Esophagus squamous epithelium (tissue), 5 donors: Measurements from ENCODE around the gene TTC28. TPM values are rescaled to one million over a fixed set of nuclear protein-coding genes. Genes with fewer than 3 reads are reported as not detected.

ENCODE experiments used
- DNase-seq: peaks from one replicate; lab custom pipeline; 2025; lab: John Stamatoyannopoulos, UW
- H3K27ac ChIP-seq, 4 donors: fragments of 200-600 bp; sonication (generic); one replicate each; pipeline ENCODE4 v1.5.1; 2016 to 2019; ENCODE audit warnings: mild to moderate bottlenecking in 1 of 4
- H3K27me3 ChIP-seq, 4 donors: fragments of 200-600 bp; sonication (generic); 1 replicate in 3 of 4; 2 replicates in 1 of 4; pipeline versions ENCODE4 v1.5.1 to v1.6.0; 2017 to 2021; ENCODE audit warnings: antibody characterized with exemption in 1 of 4
- H3K36me3 ChIP-seq, 3 donors: fragments of 200-600 bp; sonication (generic); one replicate each; pipeline ENCODE4 v1.5.1; 2016 to 2019
- H3K4me1 ChIP-seq, 3 donors: fragments of 200-600 bp; sonication (generic); one replicate each; pipeline ENCODE4 v1.5.1; 2017 to 2019
- H3K4me3 ChIP-seq, 4 donors: fragments of 200-600 bp; sonication (generic); 1 replicate in 3 of 4; 2 replicates in 1 of 4; pipeline ENCODE4 v1.5.1; 2016 to 2019; ENCODE audit warnings: mild to moderate bottlenecking in 2 of 4, moderate library complexity in 1 of 4
- H3K9me3 ChIP-seq, 3 donors: fragments of 200-600 bp; sonication (generic); one replicate each; pipeline ENCODE4 v1.5.1; 2016 to 2019
- POLR2A ChIP-seq, 4 donors: fragments of 450-650 bp; IDR thresholded peaks; one replicate each; pipeline ENCODE4 v1.6.1; 2017; ENCODE audit warnings: antibody characterized with exemption in 4 of 4, mild to moderate bottlenecking in 4 of 4, moderate library complexity in 3 of 4
- WGBS, 2 donors: methylation state at CpG; one replicate each; pipeline ENCODE4 v1.1.5; 2018; 5-methylcytosine and 5-hydroxymethylcytosine counted together
- intact Hi-C: fragments of 100-400 bp; cut with DNase I; formaldehyde crosslinking; loops from one replicate; pipeline ENCODE4 v1.15.0; 2022
- total RNA-seq, 4 donors: library from RNA; depleted of rRNA; stranded (reverse); fragments of >200 nt; gene quantifications; one replicate each; pipeline ENCODE4 v1.1.0, GENCODE V29; 2016
- TF ChIP-seq, protein P1 (sequence below), 6 experiments: fragments of 450-650 bp in 4 of 6; fragments of 200-600 bp in 2 of 6; sonication (generic) in 2 of 6; IDR thresholded peaks; one replicate each; pipeline ENCODE4 v1.5.1; 2016 to 2019; ENCODE audit warnings: antibody characterized with exemption in 6 of 6, mild to moderate bottlenecking in 4 of 6, moderate library complexity in 4 of 6
- donor health status: DM: yes; HTN: yes; CAD: no.

Gene TTC28
- total RNA-seq, 4 donors from 2014 or later, result 6.0 to 21.4 (median 7.7) TPM

DNA sequence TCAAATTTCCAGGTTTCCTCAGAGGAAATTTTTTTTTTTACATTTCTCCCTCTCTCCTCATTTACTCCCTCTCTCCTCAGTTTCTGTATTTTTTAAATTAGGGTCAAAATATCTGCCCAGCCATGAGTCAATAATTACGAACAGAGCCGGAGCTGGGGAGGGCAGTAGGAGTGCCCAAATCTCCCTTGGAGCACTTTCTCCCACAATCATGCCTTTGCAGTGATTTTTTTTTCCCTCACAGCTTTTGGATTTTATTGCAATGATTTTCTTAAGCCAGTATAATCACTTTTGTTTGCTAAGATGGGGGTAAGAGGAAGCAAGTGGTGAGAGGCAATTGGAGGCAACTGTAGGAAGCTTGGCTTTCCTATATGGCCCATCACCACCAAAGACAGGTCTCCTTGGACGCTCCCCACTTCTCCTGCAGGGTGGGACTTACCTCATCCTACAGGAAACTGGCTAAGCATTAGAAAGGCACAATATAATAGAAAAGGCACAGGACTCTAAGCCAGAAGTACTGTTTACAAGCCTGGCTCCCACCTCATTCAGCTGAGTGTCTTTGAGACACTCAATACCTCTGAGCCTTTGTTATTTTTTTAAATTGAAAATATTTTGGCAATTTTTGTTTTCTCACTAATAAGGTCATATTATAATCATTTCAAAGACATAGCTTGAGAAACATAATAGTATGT lies 568.0 kb downstream of the TTC28 start:
- H3K4me3 ChIP-seq, result no peak overlapping the region
- no peaks in the 10 kb centered on the region for H3K27me3 ChIP-seq
- H3K4me1 ChIP-seq, result peaks cover 0 to 37% (median 9%) of the 10 kb centered on the region in 3 donors
- 46 to 54% methylated on average over 3 of the region's 3 CpGs for WGBS, 2 donors
- no peak overlapping the region for H3K27ac ChIP-seq
- no peak for DNase-seq
- H3K9me3 ChIP-seq, result no peaks in the 10 kb centered on the region
- peaks cover 0 to 15% (median 0%) of the 10 kb centered on the region in 3 donors for H3K36me3 ChIP-seq
- intact Hi-C loops, result no loop called here
- TF ChIP-seq, protein P1, sequence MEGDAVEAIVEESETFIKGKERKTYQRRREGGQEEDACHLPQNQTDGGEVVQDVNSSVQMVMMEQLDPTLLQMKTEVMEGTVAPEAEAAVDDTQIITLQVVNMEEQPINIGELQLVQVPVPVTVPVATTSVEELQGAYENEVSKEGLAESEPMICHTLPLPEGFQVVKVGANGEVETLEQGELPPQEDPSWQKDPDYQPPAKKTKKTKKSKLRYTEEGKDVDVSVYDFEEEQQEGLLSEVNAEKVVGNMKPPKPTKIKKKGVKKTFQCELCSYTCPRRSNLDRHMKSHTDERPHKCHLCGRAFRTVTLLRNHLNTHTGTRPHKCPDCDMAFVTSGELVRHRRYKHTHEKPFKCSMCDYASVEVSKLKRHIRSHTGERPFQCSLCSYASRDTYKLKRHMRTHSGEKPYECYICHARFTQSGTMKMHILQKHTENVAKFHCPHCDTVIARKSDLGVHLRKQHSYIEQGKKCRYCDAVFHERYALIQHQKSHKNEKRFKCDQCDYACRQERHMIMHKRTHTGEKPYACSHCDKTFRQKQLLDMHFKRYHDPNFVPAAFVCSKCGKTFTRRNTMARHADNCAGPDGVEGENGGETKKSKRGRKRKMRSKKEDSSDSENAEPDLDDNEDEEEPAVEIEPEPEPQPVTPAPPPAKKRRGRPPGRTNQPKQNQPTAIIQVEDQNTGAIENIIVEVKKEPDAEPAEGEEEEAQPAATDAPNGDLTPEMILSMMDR (IDR thresholded peaks at IDR 0.05), result no peak
- TF ChIP-seq POLR2A (IDR thresholded peaks at IDR 0.05), result no peak

DNA sequence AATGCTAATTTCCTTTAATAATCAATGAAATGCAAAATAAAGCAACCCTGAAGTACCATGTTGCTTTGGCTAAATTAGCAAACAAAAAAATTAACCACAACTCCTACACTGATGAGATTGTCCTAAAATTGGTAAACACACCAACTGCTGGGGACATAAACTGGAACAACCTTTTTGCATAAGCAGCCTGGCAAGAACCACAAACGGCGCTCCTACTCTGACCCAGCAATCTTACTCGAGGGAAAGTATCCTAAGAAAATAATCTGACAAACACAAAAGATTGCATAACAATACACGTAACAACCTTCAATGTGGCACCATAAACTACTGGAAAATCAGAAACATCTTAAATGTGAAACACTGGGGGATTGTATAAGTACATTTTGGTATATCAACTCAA lies 570.8 kb downstream of the TTC28 start:
- intact Hi-C loops, result no loop called here
- no peaks in the 10 kb centered on the region for H3K27me3 ChIP-seq
- no peak for DNase-seq
- H3K4me3 ChIP-seq, result no peak overlapping the region
- no peak overlapping the region for H3K27ac ChIP-seq
- peaks cover 0 to 46% (median 5%) of the 10 kb centered on the region in 3 donors for H3K4me1 ChIP-seq
- H3K36me3 ChIP-seq, result peaks cover 0 to 26% (median 0%) of the 10 kb centered on the region in 3 donors
- WGBS, 2 donors, result 64 to 69% methylated on average over 4 of the region's 4 CpGs
- no peaks in the 10 kb centered on the region for H3K9me3 ChIP-seq
- TF ChIP-seq, protein P1 (IDR thresholded peaks at IDR 0.05), result no peak
- no peak for TF ChIP-seq POLR2A (IDR thresholded peaks at IDR 0.05)

DNA sequence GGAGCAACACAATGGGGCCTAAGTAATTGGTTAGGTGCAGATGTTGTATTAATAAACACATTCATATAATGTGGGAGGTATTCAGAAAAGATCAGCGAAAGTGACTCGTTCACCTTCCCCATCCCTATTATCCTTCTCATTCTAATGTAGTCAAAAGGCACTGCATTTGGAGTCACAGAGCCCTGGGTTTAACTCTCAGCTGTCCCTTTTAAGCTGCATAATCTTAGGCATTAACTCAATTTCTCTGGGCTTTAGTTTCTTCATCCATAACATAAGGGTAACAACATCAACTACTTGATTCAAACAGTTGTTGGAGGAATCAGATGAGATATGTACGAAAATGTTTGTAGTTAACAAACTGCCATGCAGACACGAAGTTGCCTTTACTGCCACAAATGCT lies 573.0 kb downstream of the TTC28 start:
- H3K4me3 ChIP-seq, result no peak overlapping the region
- intact Hi-C loops, result no loop called here
- peaks cover 4 to 40% (median 6%) of the 10 kb centered on the region in 3 donors for H3K4me1 ChIP-seq
- H3K9me3 ChIP-seq, result no peaks in the 10 kb centered on the region
- DNase-seq, result no peak
- no peak overlapping the region for H3K27ac ChIP-seq
- 86 to 91% methylated on average over 4 of the region's 4 CpGs for WGBS, 2 donors
- TF ChIP-seq, protein P1 (IDR thresholded peaks at IDR 0.05), result no peak
- TF ChIP-seq POLR2A (IDR thresholded peaks at IDR 0.05), result no peak
- H3K27me3 ChIP-seq, result no peaks in the 10 kb centered on the region
- peaks cover 0 to 26% (median 0%) of the 10 kb centered on the region in 3 donors for H3K36me3 ChIP-seq

- WGBS, 2 donors, result 80 to 84% methylated on average over 2 of the region's 2 CpGs
- TF ChIP-seq, protein P1 (IDR thresholded peaks at IDR 0.05), result no peak
- no peak for TF ChIP-seq POLR2A (IDR thresholded peaks at IDR 0.05)
- Histone ChIP-seq H3K4me3 (no peak overlapping the region), H3K9me3 (no peaks in the 10 kb centered on the region), H3K27ac (no peak overlapping the region), H3K27me3 (no peaks in the 10 kb centered on the region), H3K36me3 (peaks cover 0 to 26% (median 0%) of the 10 kb centered on the region in 3 donors), H3K4me1 (peaks cover 4 to 37% (median 6%) of the 10 kb centered on the region in 3 donors)
- intact Hi-C loops, result no loop called here
- no peak for DNase-seq
Observed at GRCh38 chr22:28105988-28106387, 573.7 kb downstream of the TTC28 start.

DNA sequence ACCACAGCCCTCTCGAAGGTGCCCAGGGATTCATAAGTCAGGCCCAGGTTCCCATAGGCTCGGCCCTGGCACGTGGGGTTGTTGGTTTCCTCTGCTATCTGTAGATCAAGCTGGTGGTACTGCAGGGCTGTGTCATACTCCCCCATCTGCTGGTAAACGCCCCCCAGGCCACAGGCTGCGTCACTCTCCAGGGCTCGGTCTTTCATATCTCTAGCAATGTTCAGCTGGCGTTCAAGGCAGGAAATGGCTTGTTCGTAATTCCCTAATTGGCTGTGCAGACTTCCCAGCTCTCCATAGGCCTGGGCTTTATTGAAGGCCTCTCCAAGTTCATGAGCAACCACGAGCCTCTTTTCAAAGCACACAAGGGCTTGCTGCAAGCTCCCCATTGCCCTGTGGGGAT lies 574.2 kb downstream of the TTC28 start:
- peaks cover 0 to 28% (median 0%) of the 10 kb centered on the region in 3 donors for H3K36me3 ChIP-seq
- no peaks in the 10 kb centered on the region for H3K27me3 ChIP-seq
- no peaks in the 10 kb centered on the region for H3K9me3 ChIP-seq
- no peak for DNase-seq
- H3K4me1 ChIP-seq, result peaks cover 4 to 37% (median 6%) of the 10 kb centered on the region in 3 donors
- 42 to 57% methylated on average over 4 to 6 of the region's 9 CpGs for WGBS, 2 donors
- H3K4me3 ChIP-seq, result no peak overlapping the region
- TF ChIP-seq, protein P1 (IDR thresholded peaks at IDR 0.05), result no peak
- TF ChIP-seq POLR2A (IDR thresholded peaks at IDR 0.05), result no peak
- intact Hi-C loops, result no loop called here
- H3K27ac ChIP-seq, result peak overlapping the region in 1 of 4 donors; percentile 59
